SK-N-MC (cell line): ENCODE measurements around the gene CIITA.

ENCODE experiments used
- EZH2 ChIP-seq: fragments of 200-600 bp; sonication (generic); IDR thresholded peaks from one replicate; pipeline ENCODE4 v1.6.1; 2017; ENCODE audit warnings: antibody characterized with exemption
- POLR2AphosphoS5 ChIP-seq: IDR thresholded peaks from 2 replicates; pipeline ENCODE4 v1.6.1; 2012; ENCODE audit warnings: mild to moderate bottlenecking, low read depth, low read length, borderline replicate concordance

- TF ChIP-seq POLR2AphosphoS5 (no peak), EZH2 (no peak)
Observed at GRCh38 chr16:10896723-10897122, 19.7 kb downstream of the CIITA start.
